Neural progenitor cell (in vitro differentiated cells): Measurements from ENCODE around the gene KRTAP10-4. TPM values are rescaled to one million over a fixed set of nuclear protein-coding genes. Genes with fewer than 3 reads are reported as not detected.

Experiments used
- DNase-seq: peaks from one replicate; pipeline ENCODE4 v3.0.0-alpha.2; 2016; ENCODE audit warnings: low spot score
- H2AFZ ChIP-seq: fragments of 200-600 bp; sonication (generic); replicated peaks from 2 replicates; pipeline ENCODE4 v1.6.1; 2016; ENCODE audit warnings: antibody characterized with exemption
- H3F3A ChIP-seq: fragments of 200-600 bp; sonication (generic); 2 replicates; pipeline ENCODE4 v1.6.1; 2016; ENCODE audit warnings: antibody characterized with exemption, low read depth
- H3K27ac ChIP-seq: fragments of 200-600 bp; sonication (generic); 2 replicates; pipeline ENCODE4 v1.5.1; 2016; ENCODE audit warnings: mild to moderate bottlenecking
- H3K27me3 ChIP-seq: fragments of 200-600 bp; sonication (generic); 2 replicates; pipeline ENCODE4 v1.6.1; 2016; ENCODE audit warnings: mild to moderate bottlenecking, moderate library complexity
- H3K36me3 ChIP-seq: fragments of 200-600 bp; sonication (generic); 2 replicates; pipeline ENCODE4 v1.5.1; 2016
- H3K4me1 ChIP-seq: fragments of 200-600 bp; sonication (generic); 2 replicates; pipeline ENCODE4 v1.6.1; 2016; ENCODE audit warnings: mixed run types
- H3K4me2 ChIP-seq: fragments of 200-600 bp; sonication (generic); 2 replicates; pipeline ENCODE4 v1.6.1; 2016
- H3K4me3 ChIP-seq: fragments of 200-600 bp; sonication (generic); 2 replicates; pipeline ENCODE4 v1.5.1; 2016
- H3K79me2 ChIP-seq: fragments of 200-600 bp; sonication (generic); 2 replicates; pipeline ENCODE4 v1.6.1; 2016; ENCODE audit warnings: low read depth
- H3K9ac ChIP-seq: fragments of 200-600 bp; sonication (generic); 2 replicates; pipeline ENCODE4 v1.6.1; 2016
- H3K9me3 ChIP-seq: fragments of 200-600 bp; sonication (generic); 2 replicates; pipeline ENCODE4 v1.5.1; 2016; ENCODE audit warnings: low read depth
- H4K20me1 ChIP-seq: fragments of 200-600 bp; sonication (generic); 2 replicates; pipeline ENCODE4 v1.6.1; 2016; ENCODE audit warnings: low read depth
- H3K27ac Mint-ChIP-seq: 3 replicates; pipeline ENCODE4 v1.8.0; 2021; ENCODE audit warnings: mixed read lengths
- H3K27me3 Mint-ChIP-seq: 2 replicates; pipeline ENCODE4 v1.8.0; 2022; ENCODE audit warnings: low read depth, mild to moderate bottlenecking, inconsistent platforms, moderate library complexity, mixed read lengths; ENCODE audit not compliant: insufficient read depth
- H3K36me3 Mint-ChIP-seq: 3 replicates; pipeline ENCODE4 v1.8.0; 2021; ENCODE audit warnings: mixed read lengths
- H3K4me1 Mint-ChIP-seq: 3 replicates; pipeline ENCODE4 v1.8.0; 2021; ENCODE audit warnings: mixed read lengths
- H3K4me3 Mint-ChIP-seq: 3 replicates; pipeline ENCODE4 v1.8.0; 2021; ENCODE audit warnings: mild to moderate bottlenecking, moderate library complexity, mixed read lengths
- H3K9me3 Mint-ChIP-seq: 3 replicates; pipeline ENCODE4 v1.8.0; 2020; ENCODE audit warnings: mixed read lengths
- CTCF ChIP-seq: fragments of 200-600 bp; sonication (generic); IDR thresholded peaks from 2 replicates; pipeline ENCODE4 v1.5.1; 2017; ENCODE audit warnings: antibody characterized with exemption, mild to moderate bottlenecking
- EZH2 ChIP-seq: fragments of 200-600 bp; sonication (generic); IDR thresholded peaks from 2 replicates; pipeline ENCODE4 v1.6.1; 2017; ENCODE audit warnings: antibody characterized with exemption, mild to moderate bottlenecking, moderate library complexity
- EZH2phosphoT487 ChIP-seq: fragments of 200-600 bp; sonication (generic); IDR thresholded peaks from 2 replicates; pipeline ENCODE4 v1.6.1; 2017; ENCODE audit warnings: antibody characterized with exemption
- total RNA-seq: library from RNA; depleted of rRNA; stranded (reverse); fragments of >200 nt; gene quantifications from 2 replicates; pipeline ENCODE4 v1.2.3, GENCODE V29; 2015; ENCODE audit warnings: low replicate concordance

The KRTAP10-4 gene
- total RNA-seq, 1 donor from 2014 or later, result not detected

- Histone ChIP-seq H3K27me3 (no peaks in the 10 kb centered on the region), H3K79me2 (no peaks in the 10 kb centered on the region), H3K9ac (no peak overlapping the region), H4K20me1 (no peaks in the 10 kb centered on the region), H3K9me3 (peaks cover 3% of the 10 kb centered on the region), H3K4me3 (no peak overlapping the region), H2AFZ (no peak overlapping the region), H3K36me3 (no peaks in the 10 kb centered on the region), H3K4me2 (no peak overlapping the region), H3K27ac (no peak overlapping the region), H3F3A (peaks cover 20% of the 10 kb centered on the region), H3K4me1 (peaks cover 22% of the 10 kb centered on the region)
- Mint-ChIP-seq H3K27me3 (peaks cover 7% of the 10 kb centered on the region), H3K36me3 (no peaks in the 10 kb centered on the region), H3K4me3 (no peak overlapping the region), H3K9me3 (peaks cover 5% of the 10 kb centered on the region), H3K4me1 (peaks cover 9% of the 10 kb centered on the region), H3K27ac (no peak overlapping the region)
- no peak for DNase-seq
- TF ChIP-seq EZH2 (no peak), CTCF (no peak), EZH2phosphoT487 (no peak)
These were observed 28.9 kb downstream of the KRTAP10-4 start for GRCh38 chr21:44602463-44602850.

GRCh38 chr21:44603109-44603875, 29.8 kb downstream of the KRTAP10-4 start:
- Histone ChIP-seq H3K79me2 (no peaks in the 10 kb centered on the region), H3K4me1 (peaks cover 15% of the 10 kb centered on the region), H3K4me3 (no peak overlapping the region), H2AFZ (no peak overlapping the region), H3K9ac (no peak overlapping the region), H3F3A (peaks cover 12% of the 10 kb centered on the region), H4K20me1 (no peaks in the 10 kb centered on the region), H3K27ac (no peak overlapping the region), H3K27me3 (no peaks in the 10 kb centered on the region), H3K9me3 (peaks cover 3% of the 10 kb centered on the region), H3K36me3 (no peaks in the 10 kb centered on the region), H3K4me2 (no peak overlapping the region)
- no peak for TF ChIP-seq EZH2
- no peak for TF ChIP-seq EZH2phosphoT487
- no peak for TF ChIP-seq CTCF
- Mint-ChIP-seq H3K27me3 (peaks cover 7% of the 10 kb centered on the region), H3K4me1 (peaks cover 6% of the 10 kb centered on the region), H3K36me3 (no peaks in the 10 kb centered on the region), H3K4me3 (no peak overlapping the region), H3K9me3 (peaks cover 5% of the 10 kb centered on the region), H3K27ac (no peak overlapping the region)
- no peak for DNase-seq

- no peak overlapping the region for H3K4me3 Mint-ChIP-seq
- H3K4me1 Mint-ChIP-seq, result peaks cover 6% of the 10 kb centered on the region
- no peak overlapping the region for H3K4me2 ChIP-seq
These were observed 30.4 kb downstream of the KRTAP10-4 start for GRCh38 chr21:44603911-44604310.

More at GRCh38 chr21:44603911-44604310, 30.4 kb downstream of the KRTAP10-4 start:
- Histone ChIP-seq H3K9me3 (no peaks in the 10 kb centered on the region), H3K79me2 (no peaks in the 10 kb centered on the region), H3K27ac (no peak overlapping the region), H3K4me3 (no peak overlapping the region), H4K20me1 (no peaks in the 10 kb centered on the region), H3K27me3 (no peaks in the 10 kb centered on the region), H3K4me1 (peaks cover 10% of the 10 kb centered on the region), H3F3A (peaks cover 6% of the 10 kb centered on the region), H3K36me3 (no peaks in the 10 kb centered on the region), H3K9ac (no peak overlapping the region), H2AFZ (no peak overlapping the region)
- H3K9me3 Mint-ChIP-seq, result peaks cover 5% of the 10 kb centered on the region
- TF ChIP-seq EZH2, result no peak
- TF ChIP-seq CTCF, result no peak
- TF ChIP-seq EZH2phosphoT487, result no peak
- no peaks in the 10 kb centered on the region for H3K36me3 Mint-ChIP-seq
- DNase-seq, result no peak
- H3K27me3 Mint-ChIP-seq, result peaks cover 7% of the 10 kb centered on the region
- H3K27ac Mint-ChIP-seq, result no peak overlapping the region
